Spleen (tissue), 11 donors: ENCODE measurements around the gene ADAMTS12. TPM values are rescaled to one million over a fixed set of nuclear protein-coding genes. Genes with fewer than 3 reads are reported as not detected.

ENCODE experiments used
- DNase-seq: peaks from one replicate; pipeline ENCODE4 v3.0.0-alpha.2; 2020
- H3K27ac ChIP-seq, 8 donors: fragments of 200-600 bp; sonication (generic) in 7 of 8; 1 replicate in 4 of 8; 2 replicates in 4 of 8; pipeline versions ENCODE4 v1.5.0 to v1.8.0; 2016 to 2021; ENCODE audit warnings: inconsistent platforms in 4 of 8, mild to moderate bottlenecking in 4 of 8, moderate library complexity in 1 of 8
- H3K27me3 ChIP-seq, 7 donors: fragments of 200-600 bp; sonication (generic) in 6 of 7; replicated peaks in 1 of 7; 1 replicate in 4 of 7; 2 replicates in 3 of 7; pipeline versions ENCODE4 v1.5.0 to v1.8.0; 2016 to 2021; ENCODE audit warnings: inconsistent platforms in 3 of 7, mild to moderate bottlenecking in 1 of 7
- H3K36me3 ChIP-seq, 6 donors: fragments of 200-600 bp; sonication (generic) in 5 of 6; 1 replicate in 4 of 6; 2 replicates in 2 of 6; pipeline versions ENCODE4 v1.5.0 to v1.8.0; 2016 to 2021; ENCODE audit warnings: inconsistent platforms in 2 of 6
- H3K4me1 ChIP-seq, 6 donors: fragments of 200-600 bp; sonication (generic) in 5 of 6; 1 replicate in 3 of 6; 2 replicates in 3 of 6; pipeline versions ENCODE4 v1.5.0 to v1.8.0; 2016 to 2021; ENCODE audit warnings: inconsistent platforms in 3 of 6
- H3K4me3 ChIP-seq, 8 donors: fragments of 200-600 bp; sonication (generic) in 7 of 8; 1 replicate in 4 of 8; 2 replicates in 4 of 8; pipeline versions ENCODE4 v1.5.0 to v1.8.0; 2016 to 2021; ENCODE audit warnings: inconsistent platforms in 4 of 8, mild to moderate bottlenecking in 4 of 8, moderate library complexity in 2 of 8
- H3K9me3 ChIP-seq, 8 donors: fragments of 200-600 bp; sonication (generic) in 7 of 8; 1 replicate in 4 of 8; 2 replicates in 4 of 8; pipeline versions ENCODE4 v1.5.0 to v1.8.0; 2016 to 2021; ENCODE audit warnings: inconsistent platforms in 4 of 8
- POLR2A ChIP-seq, 3 donors: fragments of 450-650 bp; IDR thresholded peaks; one replicate each; pipeline ENCODE4 v1.5.1; 2017; ENCODE audit warnings: antibody characterized with exemption in 3 of 3, mild to moderate bottlenecking in 1 of 3
- POLR2AphosphoS5 ChIP-seq, 3 donors: sonication (generic); formaldehyde crosslinking; IDR thresholded peaks; one replicate each; pipeline ENCODE4 v1.5.1; 2017; ENCODE audit warnings: antibody characterized with exemption in 3 of 3
- WGBS, 5 donors: extraction: QIAGEN DNeasy Blood & Tissue Kit in 3 of 5; methylation state at CpG; one replicate each; pipeline versions ENCODE4 v1.1.5 to v1.1.7; 2013 to 2018; 5-methylcytosine and 5-hydroxymethylcytosine counted together
- intact Hi-C: fragments of 100-400 bp; cut with DNase I; formaldehyde crosslinking; loops from one replicate; pipeline ENCODE4 v1.15.0; 2023; ENCODE audit warnings: low total_unique reads
- polyA plus RNA-seq, 3 donors: library from polyadenylated mRNA; stranded (reverse); fragments of 200-250 nt; gene quantifications; one replicate each; pipeline ENCODE4 v1.2.1, GENCODE V29; 2013
- total RNA-seq, 7 donors: library from RNA; depleted of rRNA in 3 of 7; stranded (reverse); fragments of >200 nt in 3 of 7; fragmentation: NEBNext Ultra II Directional in 4 of 7; extraction: Animal tissue kit (Norgen Biotek cat#: 25700) in 4 of 7; gene quantifications; one replicate each; pipeline versions ENCODE4 v1.1.0 to v1.2.1, GENCODE V29; 2016 to 2021
- TF ChIP-seq, protein P1 (sequence below), 11 experiments: fragments of 200-600 bp in 7 of 11; fragments of 450-650 bp in 4 of 11; sonication (generic) in 4 of 11; IDR thresholded peaks in 8 of 11; conservative IDR thresholded peaks in 3 of 11; 1 replicate in 7 of 11; 2 replicates in 4 of 11; pipeline versions ENCODE4 v1.4.0 to v1.8.0; 2016 to 2021; ENCODE audit warnings: antibody characterized with exemption in 11 of 11, inconsistent platforms in 4 of 11, mild to moderate bottlenecking in 1 of 11
- donor health status: healthy with polysubstance abuse.
- donor health status: DM: no; HTN: no; CAD: no; lungs with moderate emphysema.
- donor health status: DM: no; HTN: no; CAD: no.
- donor health status: Bipolar disorder and iron deficiency.
- donor health status: healthy.
- donor health status: DM: no; HTN: no; CAD: no.
- donor health status: DM: yes; HTN: yes; CAD: no.

Gene ADAMTS12
- total and polyA plus RNA-seq, 10 donors = 0.07 to 4.3 (median 1.4) TPM

DNA sequence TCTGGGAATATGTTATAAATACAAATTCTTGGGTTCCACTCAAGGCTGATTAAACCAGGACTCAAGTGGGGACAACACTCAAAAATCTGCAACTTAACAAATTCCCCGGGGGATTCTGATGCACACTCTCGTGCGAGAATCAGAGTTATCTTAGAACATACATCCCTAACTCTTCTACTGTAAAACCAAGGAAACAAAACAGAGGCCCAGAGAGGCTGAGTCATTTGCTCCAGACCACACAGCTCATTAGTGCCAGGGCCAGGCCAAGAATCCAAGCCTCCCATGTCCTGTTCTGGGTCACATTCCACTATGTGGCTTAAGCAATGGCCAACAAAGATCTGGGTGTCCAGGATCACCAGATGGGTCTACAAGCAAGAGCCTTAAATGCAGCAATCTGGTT lies 166.0 kb downstream of the ADAMTS12 start:
- Histone ChIP-seq H3K36me3 (no peaks in the 10 kb centered on the region), H3K27ac (no peak overlapping the region), H3K9me3 (no peaks in the 10 kb centered on the region), H3K27me3 (no peaks in the 10 kb centered on the region), H3K4me3 (no peak overlapping the region), H3K4me1 (no peaks in the 10 kb centered on the region)
- no peak for DNase-seq
- 85 to 100% (median 93%) methylated on average over 3 of the region's 3 CpGs for WGBS, 5 donors
- intact Hi-C loops = no loop called here
- TF ChIP-seq, protein P1, sequence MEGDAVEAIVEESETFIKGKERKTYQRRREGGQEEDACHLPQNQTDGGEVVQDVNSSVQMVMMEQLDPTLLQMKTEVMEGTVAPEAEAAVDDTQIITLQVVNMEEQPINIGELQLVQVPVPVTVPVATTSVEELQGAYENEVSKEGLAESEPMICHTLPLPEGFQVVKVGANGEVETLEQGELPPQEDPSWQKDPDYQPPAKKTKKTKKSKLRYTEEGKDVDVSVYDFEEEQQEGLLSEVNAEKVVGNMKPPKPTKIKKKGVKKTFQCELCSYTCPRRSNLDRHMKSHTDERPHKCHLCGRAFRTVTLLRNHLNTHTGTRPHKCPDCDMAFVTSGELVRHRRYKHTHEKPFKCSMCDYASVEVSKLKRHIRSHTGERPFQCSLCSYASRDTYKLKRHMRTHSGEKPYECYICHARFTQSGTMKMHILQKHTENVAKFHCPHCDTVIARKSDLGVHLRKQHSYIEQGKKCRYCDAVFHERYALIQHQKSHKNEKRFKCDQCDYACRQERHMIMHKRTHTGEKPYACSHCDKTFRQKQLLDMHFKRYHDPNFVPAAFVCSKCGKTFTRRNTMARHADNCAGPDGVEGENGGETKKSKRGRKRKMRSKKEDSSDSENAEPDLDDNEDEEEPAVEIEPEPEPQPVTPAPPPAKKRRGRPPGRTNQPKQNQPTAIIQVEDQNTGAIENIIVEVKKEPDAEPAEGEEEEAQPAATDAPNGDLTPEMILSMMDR (IDR thresholded peaks at IDR 0.05 in 8 of 11, conservative IDR thresholded peaks at IDR 0.05 in 3 of 11) = no peak
- no peak for TF ChIP-seq POLR2AphosphoS5 (IDR thresholded peaks at IDR 0.05)
- TF ChIP-seq POLR2A (IDR thresholded peaks at IDR 0.05) = no peak

DNA sequence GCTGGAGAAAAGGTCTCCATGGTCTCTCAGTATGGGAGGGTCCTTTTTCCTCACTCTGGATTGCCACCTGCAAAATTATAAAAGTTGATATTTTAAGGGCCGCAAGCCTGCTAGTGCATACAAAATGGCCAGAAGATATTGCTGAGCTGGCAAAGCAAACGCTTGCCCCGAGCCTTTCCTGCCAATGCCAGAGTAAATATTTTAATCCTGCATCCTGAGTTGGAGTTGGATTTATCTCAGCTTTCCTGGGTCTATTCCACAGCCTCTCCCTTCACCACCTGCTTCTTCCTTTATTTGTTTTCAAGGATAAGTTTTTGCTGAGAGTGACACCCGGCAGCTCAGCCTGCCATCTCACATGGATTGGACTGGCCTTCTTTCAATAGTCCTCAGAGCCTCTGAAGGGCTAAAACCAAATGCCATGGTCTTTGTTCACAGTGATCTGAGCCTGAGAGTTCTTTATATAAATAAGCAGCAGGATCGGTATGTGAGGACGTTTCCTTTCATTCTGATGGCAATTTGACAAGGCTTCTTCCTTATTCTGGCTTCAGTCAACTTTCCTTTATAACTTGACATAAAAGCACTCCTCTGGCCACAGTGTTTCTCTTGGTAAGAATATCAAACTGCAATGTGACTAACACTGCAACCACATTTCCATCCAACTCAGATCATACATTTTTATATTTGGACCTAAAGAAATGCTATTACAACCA lies 170.1 kb downstream of the ADAMTS12 start:
- Histone ChIP-seq H3K27me3 (no peaks in the 10 kb centered on the region), H3K36me3 (no peaks in the 10 kb centered on the region), H3K27ac (no peak overlapping the region), H3K4me3 (no peak overlapping the region), H3K9me3 (no peaks in the 10 kb centered on the region), H3K4me1 (no peaks in the 10 kb centered on the region)
- intact Hi-C loops = no loop called here
- TF ChIP-seq POLR2A (IDR thresholded peaks at IDR 0.05) (no peak), POLR2AphosphoS5 (IDR thresholded peaks at IDR 0.05) (no peak)
- TF ChIP-seq, protein P1 (IDR thresholded peaks at IDR 0.05 in 8 of 11, conservative IDR thresholded peaks at IDR 0.05 in 3 of 11) = no peak
- 40 to 61% (median 53%) methylated on average over 6 of the region's 6 CpGs for WGBS, 5 donors
- no peak for DNase-seq

DNA sequence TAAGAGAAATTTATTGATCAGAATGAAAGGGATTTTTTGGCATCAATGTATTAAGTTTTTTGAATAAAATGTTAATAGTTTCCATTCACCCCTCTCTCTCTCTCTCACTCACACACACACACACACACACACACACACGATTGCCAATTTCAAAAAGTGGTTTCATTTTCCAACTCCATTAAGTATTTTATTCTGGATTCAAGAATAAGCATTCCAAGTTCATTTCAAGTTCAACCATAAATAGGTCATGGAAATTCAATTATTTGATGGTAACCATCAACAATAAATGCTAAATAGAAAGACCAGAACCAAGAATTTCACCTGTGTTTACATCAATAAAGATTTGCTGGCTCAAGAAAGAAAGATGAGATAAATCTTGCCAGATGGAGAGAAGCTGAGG lies 171.6 kb downstream of the ADAMTS12 start:
- Histone ChIP-seq H3K9me3 (peaks cover 0 to 6% (median 0%) of the 10 kb centered on the region in 8 donors), H3K4me3 (no peak overlapping the region), H3K27ac (no peak overlapping the region), H3K36me3 (no peaks in the 10 kb centered on the region), H3K4me1 (no peaks in the 10 kb centered on the region), H3K27me3 (no peaks in the 10 kb centered on the region)
- WGBS, 5 donors = 35 to 83% (median 58%) methylated on average over 1 of the region's 1 CpG
- DNase-seq = no peak
- TF ChIP-seq, protein P1 (IDR thresholded peaks at IDR 0.05 in 8 of 11, conservative IDR thresholded peaks at IDR 0.05 in 3 of 11) = no peak
- TF ChIP-seq POLR2AphosphoS5 (IDR thresholded peaks at IDR 0.05) = no peak
- TF ChIP-seq POLR2A (IDR thresholded peaks at IDR 0.05) = no peak
- intact Hi-C loops = no loop called here

DNA sequence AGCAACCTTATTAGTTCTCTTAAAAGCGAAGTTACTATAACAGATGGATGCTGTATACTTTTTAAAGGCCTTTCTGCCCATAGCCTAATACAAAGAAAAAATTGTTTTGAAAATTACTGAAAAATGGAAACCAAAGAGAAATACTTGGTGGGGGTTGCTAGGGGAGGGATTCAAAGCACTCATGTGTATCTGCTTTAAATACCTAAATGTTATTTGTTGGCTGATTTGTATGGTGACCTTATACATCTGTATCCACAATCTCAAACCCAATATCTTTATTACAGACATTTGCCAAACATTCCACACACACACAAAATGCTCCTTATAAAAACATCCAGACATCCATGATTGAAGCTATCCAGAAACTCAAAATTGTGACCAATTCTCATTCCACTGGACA lies 172.0 kb downstream of the ADAMTS12 start:
- Histone ChIP-seq H3K4me3 (no peak overlapping the region), H3K9me3 (peaks cover 0 to 6% (median 0%) of the 10 kb centered on the region in 8 donors), H3K36me3 (no peaks in the 10 kb centered on the region), H3K27me3 (no peaks in the 10 kb centered on the region), H3K4me1 (no peaks in the 10 kb centered on the region), H3K27ac (no peak overlapping the region)
- intact Hi-C loops = no loop called here
- TF ChIP-seq, protein P1 (IDR thresholded peaks at IDR 0.05 in 8 of 11, conservative IDR thresholded peaks at IDR 0.05 in 3 of 11) = no peak
- TF ChIP-seq POLR2AphosphoS5 (IDR thresholded peaks at IDR 0.05) (no peak), POLR2A (IDR thresholded peaks at IDR 0.05) (no peak)
- 78 to 91% (median 88%) methylated on average over 1 of the region's 1 CpG for WGBS, 5 donors
- no peak for DNase-seq
